Esophagus muscularis mucosa (tissue), 4 donors: ENCODE results near the gene ACOXL.

Experiments used
- CTCF ChIP-seq, 3 experiments: fragments of 200-600 bp in 2 of 3; fragments of 450-650 bp in 1 of 3; sonication (generic) in 2 of 3; IDR thresholded peaks; one replicate each; pipeline ENCODE4 v1.5.1; 2017 to 2019; ENCODE audit warnings: antibody characterized with exemption in 3 of 3, mild to moderate bottlenecking in 2 of 3, moderate library complexity in 1 of 3
- EP300 ChIP-seq: sonication (generic); formaldehyde crosslinking; IDR thresholded peaks from one replicate; pipeline ENCODE4 v1.6.1; 2017; ENCODE audit warnings: antibody characterized with exemption
- POLR2A ChIP-seq: fragments of 450-650 bp; IDR thresholded peaks from one replicate; pipeline ENCODE4 v1.6.1; 2017; ENCODE audit warnings: antibody characterized with exemption, moderate library complexity, mild to moderate bottlenecking, low read depth

- TF ChIP-seq POLR2A: no peak
- no peak for TF ChIP-seq CTCF (IDR thresholded peaks at IDR 0.05)
- TF ChIP-seq EP300: no peak
Measured at GRCh38 chr2:110691612-110692258, 40.6 kb upstream of the ACOXL start.
